HL-60 (cell line): ENCODE results near the gene VENTX.

Experiments used
- DNase-seq, 2 experiments: peaks; one replicate each; pipeline ENCODE4 v3.0.0-alpha.2; 2010 to 2020; ENCODE audit warnings: low read depth in 1 of 2, low spot score in 1 of 2
- H3K27ac ChIP-seq: fragments of 250-450 bp; sonication (Bioruptor Pico); replicated peaks from 2 replicates; pipeline ENCODE4 v1.5.1; 2020; ENCODE audit warnings: mild to moderate bottlenecking, moderate library complexity
- H3K27me3 ChIP-seq: fragments of 250-450 bp; sonication (Bioruptor Pico); 2 replicates; pipeline ENCODE4 v1.5.1; 2021; ENCODE audit warnings: mild to moderate bottlenecking, moderate library complexity; ENCODE audit not compliant: insufficient read depth, poor library complexity, severe bottlenecking
- H3K4me3 ChIP-seq: replicated peaks from 2 replicates; pipeline ENCODE4 v1.5.1; 2011; ENCODE audit warnings: mild to moderate bottlenecking, control low read depth, low read length; ENCODE audit not compliant: insufficient read depth
- GABPA ChIP-seq: IDR thresholded peaks from 2 replicates; pipeline ENCODE4 v1.6.1; 2012; ENCODE audit warnings: low read depth
- POLR2AphosphoS5 ChIP-seq: IDR thresholded peaks from 2 replicates; pipeline ENCODE4 v1.6.1; 2012; ENCODE audit warnings: low read depth
- SPI1 ChIP-seq: IDR thresholded peaks from 2 replicates; pipeline ENCODE4 v1.6.1; 2012; ENCODE audit warnings: low read depth, mild to moderate bottlenecking, borderline replicate concordance
- TF ChIP-seq, protein P1 (sequence below): IDR thresholded peaks from one replicate; pipeline ENCODE4 v1.5.1; 2011; ENCODE audit warnings: low read length, control low read depth, inconsistent platforms; ENCODE audit not compliant: insufficient read depth
- TF ChIP-seq, protein P2 (sequence below): IDR thresholded peaks from 2 replicates; pipeline ENCODE4 v1.6.1; 2012; ENCODE audit warnings: low read depth; ENCODE audit not compliant: insufficient replicate concordance

Gene VENTX

DNA sequence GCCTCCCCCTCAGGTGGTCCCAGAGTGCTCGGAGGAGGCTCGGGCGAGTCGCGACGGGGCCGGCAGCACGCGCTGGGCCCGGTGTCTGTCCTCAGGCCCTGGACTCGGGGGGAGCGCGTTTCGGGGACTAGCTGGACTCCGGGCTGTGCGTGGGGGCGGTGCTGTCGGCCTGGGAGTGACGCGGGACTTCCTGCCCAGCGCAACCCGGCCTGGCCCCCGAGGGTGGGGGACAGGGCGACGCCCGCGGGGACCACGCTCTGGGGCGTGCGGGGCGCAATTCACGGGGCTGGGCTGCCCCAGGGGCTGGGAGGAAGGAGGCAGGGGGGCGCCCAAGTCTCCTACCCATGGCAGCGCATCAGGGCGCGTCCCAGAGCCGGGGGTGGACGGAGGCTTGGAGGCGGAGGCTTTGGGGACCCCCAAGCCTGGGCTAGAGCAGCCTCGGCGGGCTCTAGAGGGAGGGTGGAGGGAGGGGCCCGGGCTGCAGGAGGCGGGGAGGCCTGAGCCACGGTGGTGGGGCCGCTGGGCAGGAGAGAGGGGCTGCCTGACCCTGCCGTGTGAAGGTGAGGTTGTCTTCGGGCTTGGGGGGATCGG lies 2.3 kb upstream of the VENTX start:
- H3K27ac ChIP-seq: peak overlapping the region; percentile 66
- peaks cover 39% of the 10 kb centered on the region for H3K27me3 ChIP-seq
- TF ChIP-seq POLR2AphosphoS5: no peak
- TF ChIP-seq SPI1: no peak
- TF ChIP-seq, protein P1, sequence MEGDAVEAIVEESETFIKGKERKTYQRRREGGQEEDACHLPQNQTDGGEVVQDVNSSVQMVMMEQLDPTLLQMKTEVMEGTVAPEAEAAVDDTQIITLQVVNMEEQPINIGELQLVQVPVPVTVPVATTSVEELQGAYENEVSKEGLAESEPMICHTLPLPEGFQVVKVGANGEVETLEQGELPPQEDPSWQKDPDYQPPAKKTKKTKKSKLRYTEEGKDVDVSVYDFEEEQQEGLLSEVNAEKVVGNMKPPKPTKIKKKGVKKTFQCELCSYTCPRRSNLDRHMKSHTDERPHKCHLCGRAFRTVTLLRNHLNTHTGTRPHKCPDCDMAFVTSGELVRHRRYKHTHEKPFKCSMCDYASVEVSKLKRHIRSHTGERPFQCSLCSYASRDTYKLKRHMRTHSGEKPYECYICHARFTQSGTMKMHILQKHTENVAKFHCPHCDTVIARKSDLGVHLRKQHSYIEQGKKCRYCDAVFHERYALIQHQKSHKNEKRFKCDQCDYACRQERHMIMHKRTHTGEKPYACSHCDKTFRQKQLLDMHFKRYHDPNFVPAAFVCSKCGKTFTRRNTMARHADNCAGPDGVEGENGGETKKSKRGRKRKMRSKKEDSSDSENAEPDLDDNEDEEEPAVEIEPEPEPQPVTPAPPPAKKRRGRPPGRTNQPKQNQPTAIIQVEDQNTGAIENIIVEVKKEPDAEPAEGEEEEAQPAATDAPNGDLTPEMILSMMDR: no peak
- no peak for TF ChIP-seq GABPA
- TF ChIP-seq, protein P2, sequence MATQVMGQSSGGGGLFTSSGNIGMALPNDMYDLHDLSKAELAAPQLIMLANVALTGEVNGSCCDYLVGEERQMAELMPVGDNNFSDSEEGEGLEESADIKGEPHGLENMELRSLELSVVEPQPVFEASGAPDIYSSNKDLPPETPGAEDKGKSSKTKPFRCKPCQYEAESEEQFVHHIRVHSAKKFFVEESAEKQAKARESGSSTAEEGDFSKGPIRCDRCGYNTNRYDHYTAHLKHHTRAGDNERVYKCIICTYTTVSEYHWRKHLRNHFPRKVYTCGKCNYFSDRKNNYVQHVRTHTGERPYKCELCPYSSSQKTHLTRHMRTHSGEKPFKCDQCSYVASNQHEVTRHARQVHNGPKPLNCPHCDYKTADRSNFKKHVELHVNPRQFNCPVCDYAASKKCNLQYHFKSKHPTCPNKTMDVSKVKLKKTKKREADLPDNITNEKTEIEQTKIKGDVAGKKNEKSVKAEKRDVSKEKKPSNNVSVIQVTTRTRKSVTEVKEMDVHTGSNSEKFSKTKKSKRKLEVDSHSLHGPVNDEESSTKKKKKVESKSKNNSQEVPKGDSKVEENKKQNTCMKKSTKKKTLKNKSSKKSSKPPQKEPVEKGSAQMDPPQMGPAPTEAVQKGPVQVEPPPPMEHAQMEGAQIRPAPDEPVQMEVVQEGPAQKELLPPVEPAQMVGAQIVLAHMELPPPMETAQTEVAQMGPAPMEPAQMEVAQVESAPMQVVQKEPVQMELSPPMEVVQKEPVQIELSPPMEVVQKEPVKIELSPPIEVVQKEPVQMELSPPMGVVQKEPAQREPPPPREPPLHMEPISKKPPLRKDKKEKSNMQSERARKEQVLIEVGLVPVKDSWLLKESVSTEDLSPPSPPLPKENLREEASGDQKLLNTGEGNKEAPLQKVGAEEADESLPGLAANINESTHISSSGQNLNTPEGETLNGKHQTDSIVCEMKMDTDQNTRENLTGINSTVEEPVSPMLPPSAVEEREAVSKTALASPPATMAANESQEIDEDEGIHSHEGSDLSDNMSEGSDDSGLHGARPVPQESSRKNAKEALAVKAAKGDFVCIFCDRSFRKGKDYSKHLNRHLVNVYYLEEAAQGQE: no peak
- H3K4me3 ChIP-seq: no peak overlapping the region
- DNase-seq: no peak

DNA sequence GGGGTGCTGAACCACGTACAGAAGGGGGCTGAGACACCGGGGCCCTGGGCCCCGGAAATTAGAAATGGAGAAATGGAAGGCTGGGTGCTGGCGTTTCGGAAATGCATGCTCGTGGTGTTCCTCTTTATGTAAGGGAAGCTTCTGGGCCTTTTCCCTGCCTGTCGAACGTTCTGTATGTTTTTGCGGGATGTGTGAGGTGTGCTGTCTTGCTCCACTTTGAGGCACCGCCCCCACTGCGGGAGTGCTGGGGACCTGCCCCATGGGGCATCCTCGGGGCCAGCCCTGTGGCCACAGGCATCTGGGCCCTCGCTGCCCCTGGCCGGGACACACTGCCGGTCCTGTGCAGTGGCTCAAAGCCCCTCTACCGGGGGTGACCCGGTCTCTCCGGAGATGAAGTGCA lies 1.7 kb upstream of the VENTX start:
- DNase-seq: peak in 1 of 2 experiments; percentile 55
- H3K4me3 ChIP-seq: no peak overlapping the region
- H3K27me3 ChIP-seq: peaks cover 40% of the 10 kb centered on the region
- TF ChIP-seq POLR2AphosphoS5 (no peak), SPI1 (peak; percentile 85)
- no peak overlapping the region for H3K27ac ChIP-seq

DNA sequence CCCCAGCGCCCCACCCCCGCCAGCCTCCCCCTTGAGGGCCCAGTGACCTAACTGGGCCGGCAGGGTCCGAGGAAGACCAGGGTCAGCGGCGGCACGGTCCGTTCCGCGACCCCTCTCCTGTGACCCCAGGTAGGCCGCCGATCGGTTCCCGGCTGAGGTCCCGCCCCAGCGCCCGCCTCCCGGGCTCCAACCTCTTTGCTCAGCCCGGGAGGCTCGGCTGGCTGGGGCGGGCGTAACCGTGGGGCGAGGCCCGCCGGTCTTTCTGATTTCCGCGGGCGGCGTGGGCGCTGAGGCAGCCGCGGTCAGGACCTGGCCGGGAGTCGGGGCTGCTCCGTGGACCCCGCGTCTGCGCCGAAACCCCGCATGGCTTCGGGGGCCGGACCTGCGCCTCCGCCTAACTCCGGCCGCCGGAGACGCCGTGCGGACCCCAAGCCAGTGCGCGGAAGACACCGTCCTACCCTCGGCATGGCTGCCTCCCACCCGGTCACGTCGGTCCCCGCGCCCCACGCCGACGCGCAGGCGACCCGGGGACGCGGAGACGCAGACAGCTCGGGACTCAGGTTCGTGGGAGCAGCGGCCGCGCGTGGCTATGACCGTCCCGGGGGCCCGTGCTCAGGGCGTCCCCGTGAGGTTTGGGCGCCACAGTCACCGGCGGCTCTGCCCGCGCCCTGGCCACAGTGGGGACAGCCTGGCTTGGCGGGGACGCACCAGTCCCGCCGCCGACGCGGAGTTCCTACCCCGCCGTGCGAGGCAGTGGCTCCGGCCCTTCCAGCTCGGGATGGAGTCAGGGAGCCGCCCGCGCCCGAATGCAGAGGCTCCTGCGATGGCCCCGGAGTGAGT lies 1.0 kb upstream of the VENTX start:
- Histone ChIP-seq H3K4me3 (no peak overlapping the region), H3K27me3 (peaks cover 40% of the 10 kb centered on the region), H3K27ac (no peak overlapping the region)
- TF ChIP-seq SPI1 (no peak), GABPA (no peak), POLR2AphosphoS5 (no peak)
- TF ChIP-seq, protein P2: no peak
- TF ChIP-seq, protein P1: no peak
- DNase-seq: no peak

DNA sequence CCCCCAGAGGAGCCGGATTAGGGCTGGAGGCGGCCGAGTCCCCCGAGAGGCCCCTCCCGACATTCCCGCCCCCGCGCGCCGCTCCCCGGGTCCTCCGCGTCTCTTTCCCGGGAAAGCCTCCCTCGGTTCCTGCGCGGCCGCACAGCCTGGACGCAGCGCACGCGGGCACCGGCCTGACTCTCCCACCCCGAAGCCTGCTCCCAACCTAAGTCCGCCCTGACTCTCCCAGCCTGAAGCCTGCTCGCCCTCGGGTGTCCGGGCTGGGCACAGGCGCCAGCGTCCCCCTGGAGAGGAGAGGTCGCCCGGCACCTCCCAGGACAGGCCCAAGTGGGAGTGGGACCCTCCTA lies 441 bp upstream of the VENTX start:
- H3K27me3 ChIP-seq: peaks cover 44% of the 10 kb centered on the region
- DNase-seq: no peak
- TF ChIP-seq GABPA (no peak), SPI1 (no peak), POLR2AphosphoS5 (no peak)
- TF ChIP-seq, protein P2: no peak
- TF ChIP-seq, protein P1: no peak
- no peak overlapping the region for H3K27ac ChIP-seq
- H3K4me3 ChIP-seq: no peak overlapping the region
